Fibroblast of lung (primary cell): ENCODE data around the gene CTTNBP2NL.

Experiments
- EZH2 ChIP-seq: IDR thresholded peaks from 2 replicates; pipeline ENCODE4 v1.5.1; 2012; ENCODE audit warnings: low read length, control low read depth, mild to moderate bottlenecking; ENCODE audit errors: missing control alignments
- TF ChIP-seq, protein P1 (sequence below), 2 donors: IDR thresholded peaks in 1 of 2; conservative IDR thresholded peaks in 1 of 2; 1 replicate in 1 of 2; 2 replicates in 1 of 2; pipeline ENCODE4 v1.5.1; 2011 to 2012; ENCODE audit warnings: low read length in 2 of 2, control low read depth in 1 of 2, inconsistent platforms in 1 of 2, low read depth in 1 of 2, mild to moderate bottlenecking in 1 of 2

DNA sequence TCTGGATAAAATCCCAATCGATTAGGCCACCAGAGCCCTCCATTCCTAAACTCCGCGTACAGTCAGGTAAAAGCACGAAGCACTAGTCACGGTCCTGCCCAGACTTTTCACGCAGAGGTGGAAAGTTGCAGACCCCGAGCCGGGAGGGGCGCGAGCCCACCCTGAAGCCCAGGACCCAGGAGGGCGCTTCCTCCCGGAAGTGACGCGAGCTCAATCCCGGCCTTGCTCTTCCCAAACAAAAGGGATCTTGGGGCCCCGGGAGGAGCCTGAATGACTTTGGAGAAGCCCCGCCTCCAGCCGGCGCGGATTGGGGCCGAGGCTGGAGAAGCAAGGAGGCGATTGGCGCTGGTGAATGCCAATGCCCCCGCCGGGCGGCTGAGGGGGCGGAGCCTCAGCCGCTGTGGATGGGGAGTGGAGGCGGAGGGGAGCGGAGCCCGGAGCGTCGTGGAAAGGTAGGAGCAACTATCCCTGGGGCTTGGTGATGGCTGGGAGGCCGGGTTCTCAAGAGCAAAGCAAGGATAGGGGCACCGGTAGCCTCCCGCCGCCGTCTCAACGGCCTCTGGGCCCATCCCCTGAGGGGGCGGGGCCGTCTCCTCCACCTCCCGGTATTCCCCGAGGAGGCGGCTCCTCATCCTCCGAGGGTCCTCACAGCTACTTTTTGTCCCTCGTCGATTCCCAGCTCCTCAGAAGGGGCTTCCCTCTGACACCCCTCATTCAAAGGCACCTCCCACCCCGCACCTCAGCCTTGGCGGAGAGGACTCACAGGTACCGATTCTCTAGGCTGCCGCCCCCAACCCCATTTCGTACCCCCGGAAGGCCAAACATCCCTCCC, at the start of gene CTTNBP2NL:
- TF ChIP-seq, protein P1, sequence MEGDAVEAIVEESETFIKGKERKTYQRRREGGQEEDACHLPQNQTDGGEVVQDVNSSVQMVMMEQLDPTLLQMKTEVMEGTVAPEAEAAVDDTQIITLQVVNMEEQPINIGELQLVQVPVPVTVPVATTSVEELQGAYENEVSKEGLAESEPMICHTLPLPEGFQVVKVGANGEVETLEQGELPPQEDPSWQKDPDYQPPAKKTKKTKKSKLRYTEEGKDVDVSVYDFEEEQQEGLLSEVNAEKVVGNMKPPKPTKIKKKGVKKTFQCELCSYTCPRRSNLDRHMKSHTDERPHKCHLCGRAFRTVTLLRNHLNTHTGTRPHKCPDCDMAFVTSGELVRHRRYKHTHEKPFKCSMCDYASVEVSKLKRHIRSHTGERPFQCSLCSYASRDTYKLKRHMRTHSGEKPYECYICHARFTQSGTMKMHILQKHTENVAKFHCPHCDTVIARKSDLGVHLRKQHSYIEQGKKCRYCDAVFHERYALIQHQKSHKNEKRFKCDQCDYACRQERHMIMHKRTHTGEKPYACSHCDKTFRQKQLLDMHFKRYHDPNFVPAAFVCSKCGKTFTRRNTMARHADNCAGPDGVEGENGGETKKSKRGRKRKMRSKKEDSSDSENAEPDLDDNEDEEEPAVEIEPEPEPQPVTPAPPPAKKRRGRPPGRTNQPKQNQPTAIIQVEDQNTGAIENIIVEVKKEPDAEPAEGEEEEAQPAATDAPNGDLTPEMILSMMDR (conservative IDR thresholded peaks at IDR 0.05 in 1 of 2, IDR thresholded peaks at IDR 0.05 in 1 of 2; ENCODE audit: low read depth in 1 of 2, low read length in 2 of 2): no peak
- TF ChIP-seq EZH2: no peak
